AG09319 (cell line): ENCODE data around the gene WNT9A.
"Not testable (repeated sequence)": the region's sequence is repeated elsewhere in the genome, so short reads cannot be mapped to it uniquely, and the experiment has no call there.

Source experiments
- DNase-seq: peaks from one replicate; pipeline ENCODE4 v3.0.0-alpha.2; 2010; ENCODE audit warnings: low read depth; ENCODE audit errors: extremely low read depth
- CTCF ChIP-seq: IDR thresholded peaks from 2 replicates; pipeline ENCODE4 v1.5.1; 2011; ENCODE audit warnings: low read depth, mild to moderate bottlenecking, inconsistent platforms, low read length, moderate library complexity

Gene WNT9A

GRCh38 chr1:227914801-227915563, 32.8 kb downstream of the WNT9A start:
- no peak for TF ChIP-seq CTCF
- no peak for DNase-seq

GRCh38 chr1:227913764-227914721, 33.7 kb downstream of the WNT9A start:
- no peak for DNase-seq

GRCh38 chr1:227913396-227913763, 34.4 kb downstream of the WNT9A start:
- no peak for DNase-seq
- no peak for TF ChIP-seq CTCF

More at GRCh38 chr1:227913764-227914721, 33.7 kb downstream of the WNT9A start:
- TF ChIP-seq CTCF = no peak

GRCh38 chr1:227912866-227913265, 34.9 kb downstream of the WNT9A start:
- no peak for DNase-seq
- TF ChIP-seq CTCF = no peak

GRCh38 chr1:227911376-227911775, 36.4 kb downstream of the WNT9A start:
- no peak for TF ChIP-seq CTCF
- no peak for DNase-seq

- DNase-seq = no peak
- no peak for TF ChIP-seq CTCF
These were observed 37.1 kb downstream of the WNT9A start for GRCh38 chr1:227910511-227911153.

GRCh38 chr1:227909923-227910328, 37.8 kb downstream of the WNT9A start:
- not testable (repeated sequence) for DNase-seq
